GM12865 (cell line): ENCODE data around the gene STIM2.

ENCODE experiments used
- DNase-seq: peaks from one replicate; pipeline ENCODE4 v3.0.0; 2010; ENCODE audit warnings: low read depth
- H3K4me3 ChIP-seq: 2 replicates; pipeline ENCODE4 v1.5.1; 2011; ENCODE audit warnings: mild to moderate bottlenecking, low read depth, low read length, control low read depth
- CTCF ChIP-seq: IDR thresholded peaks from 2 replicates; pipeline ENCODE4 v1.5.1; 2011; ENCODE audit warnings: low read length, control low read depth, low read depth, inconsistent platforms; ENCODE audit not compliant: insufficient read depth; ENCODE audit errors: missing control alignments

Gene STIM2

DNA sequence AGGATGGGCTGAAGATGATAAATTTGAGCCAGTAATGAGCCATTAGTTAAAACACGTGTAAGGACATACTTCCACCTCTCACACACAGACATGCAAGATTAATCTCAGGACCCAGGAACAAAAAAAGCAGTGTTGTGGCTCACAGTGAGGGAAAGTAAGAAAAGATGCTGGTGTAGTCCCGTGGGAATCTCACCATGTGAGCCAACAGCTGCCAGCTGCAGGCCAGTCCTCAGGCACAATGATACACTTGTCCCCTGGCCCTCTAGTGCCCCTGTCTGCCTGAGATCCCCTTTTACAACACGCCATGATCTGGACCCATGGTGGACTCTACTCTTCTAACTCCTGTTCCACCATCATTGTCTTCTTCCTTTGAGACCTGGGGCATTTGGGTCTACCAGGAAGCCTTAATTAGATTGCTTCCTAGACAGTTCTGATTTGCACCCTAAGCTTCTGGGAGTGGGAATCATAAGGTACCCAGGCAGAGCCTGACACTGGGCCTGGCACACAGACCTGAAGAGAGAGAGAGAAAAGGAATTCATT is 194.7 kb downstream of the STIM2 start:
- no peak for DNase-seq
- no peak overlapping the region for H3K4me3 ChIP-seq

GRCh38 chr4:27056281-27056680 is 195.6 kb downstream of the STIM2 start:
- H3K4me3 ChIP-seq: no peak overlapping the region
- no peak for TF ChIP-seq CTCF
- no peak for DNase-seq

More for the DNA sequence above, 194.7 kb downstream of the STIM2 start:
- no peak for TF ChIP-seq CTCF

DNA sequence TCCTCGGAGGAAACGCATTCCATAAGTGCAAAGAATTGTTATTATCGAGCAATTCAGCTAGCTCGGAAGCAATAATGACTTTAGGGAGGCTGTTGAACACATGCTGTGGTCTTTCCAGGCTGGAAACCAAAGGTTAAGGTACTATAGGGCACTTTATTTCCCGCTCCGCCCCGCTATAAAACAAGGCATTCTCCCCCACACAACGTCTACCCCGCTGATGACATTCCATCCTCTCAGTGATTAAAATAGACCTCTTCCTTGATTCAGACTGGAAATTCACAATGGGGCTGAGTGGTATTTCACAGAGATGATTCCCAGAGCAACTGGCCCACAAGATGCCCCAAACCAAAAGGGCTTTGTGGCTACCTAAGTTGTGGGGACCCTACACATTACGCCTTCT is 196.4 kb downstream of the STIM2 start:
- no peak for DNase-seq
- TF ChIP-seq CTCF: no peak
- H3K4me3 ChIP-seq: no peak overlapping the region

DNA sequence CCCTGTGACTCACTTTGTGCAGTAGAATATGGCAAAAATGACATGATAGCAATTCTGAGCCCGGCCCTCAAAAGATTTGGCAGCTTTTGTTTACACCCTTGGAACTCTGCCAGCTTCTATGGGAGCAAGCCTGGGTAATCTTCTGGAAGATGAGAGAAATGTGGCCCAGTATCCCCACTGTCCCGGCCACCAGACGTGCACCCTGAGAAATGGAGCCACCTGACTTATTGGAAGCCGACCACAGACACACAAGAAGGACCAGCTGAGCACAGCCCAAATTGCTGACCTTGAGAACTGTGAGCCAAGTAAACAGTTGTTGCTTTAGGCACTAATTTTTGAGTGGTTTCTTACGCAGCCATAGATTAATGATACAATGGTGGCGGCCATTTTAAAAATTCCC is 197.0 kb downstream of the STIM2 start:
- H3K4me3 ChIP-seq: no peak overlapping the region
- TF ChIP-seq CTCF: no peak
- no peak for DNase-seq

- no peak for DNase-seq
- no peak for TF ChIP-seq CTCF
- no peak overlapping the region for H3K4me3 ChIP-seq
Measured at GRCh38 chr4:27058819-27059406, 198.3 kb downstream of the STIM2 start.

DNA sequence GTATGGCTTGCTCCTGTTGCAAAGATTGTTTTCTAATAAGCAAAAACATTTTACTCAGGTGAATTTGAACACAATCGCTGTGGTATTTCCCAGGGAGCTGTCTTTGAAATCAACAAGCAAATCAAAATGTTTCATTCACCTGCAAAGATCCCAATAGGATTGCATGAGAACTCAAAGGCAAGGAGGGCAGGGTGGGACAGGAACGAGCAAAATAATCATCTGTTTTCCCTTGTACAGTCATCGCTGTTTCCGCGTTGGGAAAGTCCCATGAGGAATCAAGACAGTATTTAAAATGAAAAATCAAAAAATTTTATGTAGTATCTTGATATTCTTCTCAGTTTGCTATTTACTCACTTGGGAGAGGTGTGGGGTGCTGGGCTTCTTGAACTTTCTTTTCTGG is 198.8 kb downstream of the STIM2 start:
- H3K4me3 ChIP-seq: no peak overlapping the region
- TF ChIP-seq CTCF: no peak
- DNase-seq: no peak

DNA sequence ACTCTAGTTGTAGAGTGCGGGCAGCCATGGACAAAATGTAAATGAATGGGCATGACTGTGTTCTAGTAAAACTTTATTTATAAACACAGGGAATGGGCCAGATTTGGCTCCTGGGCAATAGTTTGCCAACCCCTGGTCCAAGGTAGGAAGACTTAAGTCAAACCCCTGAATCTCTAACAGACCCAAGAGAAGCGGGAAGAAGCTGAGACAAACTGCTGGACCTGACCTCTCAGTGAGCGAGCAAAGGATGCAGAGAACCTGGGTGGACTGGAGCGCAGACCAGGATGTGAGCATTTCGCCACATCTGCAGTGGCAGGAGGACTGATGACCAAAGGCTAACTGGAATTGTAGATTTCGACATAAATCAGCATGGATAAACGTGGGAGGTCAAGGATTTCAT is 201.6 kb downstream of the STIM2 start:
- DNase-seq: no peak
- no peak for TF ChIP-seq CTCF
- H3K4me3 ChIP-seq: no peak overlapping the region
